Parathyroid adenoma (tissue), 2 donors: ENCODE results near the gene YWHAE.
"Not testable (repeated sequence)": the region's sequence is repeated elsewhere in the genome, so short reads cannot be mapped to it uniquely, and the experiment has no call there.

ENCODE experiments used
- H2AFZ ChIP-seq: fragments of 300-600 bp; sonication (generic); one replicate; pipeline ENCODE4 v1.7.0; 2017; ENCODE audit warnings: antibody characterized with exemption, mild to moderate bottlenecking
- H3K27ac ChIP-seq: fragments of 300-600 bp; sonication (generic); one replicate; pipeline ENCODE4 v1.7.0; 2017
- H3K27me3 ChIP-seq: fragments of 300-600 bp; sonication (generic); one replicate; pipeline ENCODE4 v1.7.0; 2017; ENCODE audit warnings: low read length; ENCODE audit not compliant: control insufficient read depth, insufficient read depth
- H3K36me3 ChIP-seq: fragments of 300-600 bp; sonication (generic); one replicate; pipeline ENCODE4 v1.7.0; 2017; ENCODE audit warnings: low read length; ENCODE audit not compliant: control insufficient read depth, insufficient read depth
- H3K4me1 ChIP-seq: fragments of 300-600 bp; sonication (generic); one replicate; pipeline ENCODE4 v1.7.0; 2017; ENCODE audit warnings: control low read depth
- H3K4me2 ChIP-seq: fragments of 300-600 bp; sonication (generic); one replicate; pipeline ENCODE4 v1.7.0; 2017; ENCODE audit warnings: low read length
- H3K4me3 ChIP-seq: fragments of 300-600 bp; sonication (generic); one replicate; pipeline ENCODE4 v1.7.0; 2017; ENCODE audit warnings: low read depth, low read length
- H3K79me2 ChIP-seq: fragments of 300-600 bp; sonication (generic); one replicate; pipeline ENCODE4 v1.7.0; 2017; ENCODE audit warnings: control low read depth
- H3K9ac ChIP-seq: fragments of 300-600 bp; sonication (generic); one replicate; pipeline ENCODE4 v1.7.0; 2017; ENCODE audit warnings: mild to moderate bottlenecking
- H3K9me3 ChIP-seq: fragments of 300-600 bp; sonication (generic); one replicate; pipeline ENCODE4 v1.7.0; 2017; ENCODE audit warnings: low read length; ENCODE audit not compliant: control insufficient read depth
- TF ChIP-seq, protein P1 (sequence below): fragments of 300-600 bp; sonication (generic); IDR thresholded peaks from one replicate; pipeline ENCODE4 v1.7.0; 2017; ENCODE audit warnings: antibody characterized with exemption, mild to moderate bottlenecking
- donor health status: primary hyperparathyroidism.

YWHAE gene

GRCh38 chr17:1354030-1354429, 46.0 kb downstream of the YWHAE start:
- H3K79me2 ChIP-seq, result peaks cover 39% of the 10 kb centered on the region
- H3K4me1 ChIP-seq, result no peaks in the 10 kb centered on the region
- no peak overlapping the region for H3K27ac ChIP-seq
- no peak overlapping the region for H3K4me3 ChIP-seq
- H2AFZ ChIP-seq, result no peak overlapping the region
- no peak overlapping the region for H3K9ac ChIP-seq
- H3K4me2 ChIP-seq, result no peak overlapping the region
- no peaks in the 10 kb centered on the region for H3K36me3 ChIP-seq
- H3K9me3 ChIP-seq, result no peaks in the 10 kb centered on the region
- TF ChIP-seq, protein P1, sequence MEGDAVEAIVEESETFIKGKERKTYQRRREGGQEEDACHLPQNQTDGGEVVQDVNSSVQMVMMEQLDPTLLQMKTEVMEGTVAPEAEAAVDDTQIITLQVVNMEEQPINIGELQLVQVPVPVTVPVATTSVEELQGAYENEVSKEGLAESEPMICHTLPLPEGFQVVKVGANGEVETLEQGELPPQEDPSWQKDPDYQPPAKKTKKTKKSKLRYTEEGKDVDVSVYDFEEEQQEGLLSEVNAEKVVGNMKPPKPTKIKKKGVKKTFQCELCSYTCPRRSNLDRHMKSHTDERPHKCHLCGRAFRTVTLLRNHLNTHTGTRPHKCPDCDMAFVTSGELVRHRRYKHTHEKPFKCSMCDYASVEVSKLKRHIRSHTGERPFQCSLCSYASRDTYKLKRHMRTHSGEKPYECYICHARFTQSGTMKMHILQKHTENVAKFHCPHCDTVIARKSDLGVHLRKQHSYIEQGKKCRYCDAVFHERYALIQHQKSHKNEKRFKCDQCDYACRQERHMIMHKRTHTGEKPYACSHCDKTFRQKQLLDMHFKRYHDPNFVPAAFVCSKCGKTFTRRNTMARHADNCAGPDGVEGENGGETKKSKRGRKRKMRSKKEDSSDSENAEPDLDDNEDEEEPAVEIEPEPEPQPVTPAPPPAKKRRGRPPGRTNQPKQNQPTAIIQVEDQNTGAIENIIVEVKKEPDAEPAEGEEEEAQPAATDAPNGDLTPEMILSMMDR, result no peak
- H3K27me3 ChIP-seq, result no peaks in the 10 kb centered on the region

DNA sequence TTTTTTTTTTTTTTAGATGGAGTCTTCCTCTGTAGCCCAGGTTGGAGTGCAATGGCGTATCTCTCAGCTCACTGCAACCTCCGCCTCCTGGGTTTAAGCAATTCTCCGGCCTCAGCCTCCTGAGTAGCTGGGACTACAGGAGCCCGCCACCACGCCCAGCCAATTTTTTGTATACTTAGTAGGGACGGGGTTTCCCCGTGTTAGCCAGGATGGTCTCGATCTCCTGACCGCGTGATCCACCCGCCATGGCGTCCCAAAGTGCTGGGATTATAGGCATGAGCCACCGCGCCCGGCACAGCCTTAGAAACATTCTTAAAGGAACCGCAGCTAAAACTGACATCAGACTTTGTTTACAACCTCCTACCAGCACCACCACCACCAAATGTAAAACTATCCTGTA, 47.5 kb downstream of the YWHAE start:
- not testable (repeated sequence) for H3K9ac ChIP-seq, H3K36me3 ChIP-seq, H3K4me1 ChIP-seq, H3K27ac ChIP-seq, H2AFZ ChIP-seq, H3K4me3 ChIP-seq, H3K9me3 ChIP-seq, H3K27me3 ChIP-seq, H3K4me2 ChIP-seq
- peaks cover 36% of the 10 kb centered on the region for H3K79me2 ChIP-seq

DNA sequence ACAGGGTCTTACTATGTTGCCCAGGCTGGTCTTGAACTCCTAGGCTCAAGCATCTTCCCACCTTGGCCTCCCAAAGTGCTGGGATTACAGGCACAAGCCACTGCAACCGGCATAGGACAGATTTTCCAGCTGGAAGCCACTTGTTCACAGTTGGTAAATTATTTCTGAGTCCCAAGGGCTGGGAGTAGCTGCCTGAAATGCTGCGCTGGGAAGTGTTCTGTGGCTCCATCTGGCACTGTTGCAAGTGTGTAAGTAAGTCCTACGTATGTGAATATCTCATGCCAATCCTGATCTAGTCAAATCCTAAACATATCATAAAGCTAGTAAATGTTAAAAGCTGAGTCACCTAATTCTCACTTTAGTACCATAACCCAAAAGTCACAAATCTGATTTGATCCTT, 48.1 kb downstream of the YWHAE start:
- Histone ChIP-seq H3K4me2 (no peak overlapping the region), H3K9me3 (no peaks in the 10 kb centered on the region), H3K27ac (no peak overlapping the region), H3K27me3 (no peaks in the 10 kb centered on the region), H2AFZ (no peak overlapping the region), H3K4me1 (no peaks in the 10 kb centered on the region), H3K79me2 (peaks cover 35% of the 10 kb centered on the region), H3K36me3 (no peaks in the 10 kb centered on the region), H3K4me3 (no peak overlapping the region), H3K9ac (no peak overlapping the region)
- TF ChIP-seq, protein P1, result no peak

GRCh38 chr17:1351275-1351674, 48.7 kb downstream of the YWHAE start:
- TF ChIP-seq, protein P1, result no peak
- H3K36me3 ChIP-seq, result no peaks in the 10 kb centered on the region

GRCh38 chr17:1347589-1348323, 52.3 kb downstream of the YWHAE start:
- Histone ChIP-seq H3K4me3 (peak overlapping the region; percentile 20), H3K36me3 (no peaks in the 10 kb centered on the region), H3K4me1 (no peaks in the 10 kb centered on the region), H3K27ac (peak overlapping the region; percentile 40), H2AFZ (no peak overlapping the region), H3K27me3 (no peaks in the 10 kb centered on the region), H3K9me3 (no peaks in the 10 kb centered on the region), H3K9ac (no peak overlapping the region), H3K4me2 (peak overlapping the region; percentile 7), H3K79me2 (peaks cover 50% of the 10 kb centered on the region)
- TF ChIP-seq, protein P1, result no peak

More at GRCh38 chr17:1351275-1351674, 48.7 kb downstream of the YWHAE start:
- Histone ChIP-seq H3K4me2 (no peak overlapping the region), H3K79me2 (peaks cover 33% of the 10 kb centered on the region), H3K27ac (no peak overlapping the region), H3K9me3 (no peaks in the 10 kb centered on the region), H3K4me3 (no peak overlapping the region), H3K27me3 (no peaks in the 10 kb centered on the region), H3K9ac (no peak overlapping the region), H2AFZ (no peak overlapping the region), H3K4me1 (no peaks in the 10 kb centered on the region)
